GM19455 (cell line): ENCODE measurements around the gene FMNL2.
A peak's percentile ranks its signal among the peaks of the same experiment; 100 is the strongest.

Source experiments
- ATAC-seq: cut with Tn5 transposase; IDR thresholded peaks from one replicate; pipeline ENCODE4 v1.9.1; 2021; ENCODE audit not compliant: unreplicated experiment

The FMNL2 gene

DNA sequence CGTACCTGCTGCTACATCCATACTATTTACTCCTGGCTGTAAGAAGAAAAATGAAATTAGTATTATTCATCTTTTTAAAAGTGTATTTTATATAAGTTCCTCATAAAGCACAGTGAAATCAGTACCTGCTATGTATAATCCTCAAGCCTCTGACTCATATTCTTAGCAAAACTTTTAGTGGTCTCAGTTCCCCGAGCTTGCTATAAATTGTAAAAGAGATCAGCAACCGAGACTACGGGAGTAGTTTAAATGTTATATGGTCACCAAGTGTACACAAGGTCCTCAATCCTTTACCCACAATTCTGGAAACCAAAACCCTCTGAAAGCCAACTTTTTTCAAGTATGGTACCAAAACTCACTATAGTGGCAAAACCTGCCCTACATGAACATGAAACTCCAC lies 358.1 kb downstream of the FMNL2 start:
- ATAC-seq: peak; percentile 85

DNA sequence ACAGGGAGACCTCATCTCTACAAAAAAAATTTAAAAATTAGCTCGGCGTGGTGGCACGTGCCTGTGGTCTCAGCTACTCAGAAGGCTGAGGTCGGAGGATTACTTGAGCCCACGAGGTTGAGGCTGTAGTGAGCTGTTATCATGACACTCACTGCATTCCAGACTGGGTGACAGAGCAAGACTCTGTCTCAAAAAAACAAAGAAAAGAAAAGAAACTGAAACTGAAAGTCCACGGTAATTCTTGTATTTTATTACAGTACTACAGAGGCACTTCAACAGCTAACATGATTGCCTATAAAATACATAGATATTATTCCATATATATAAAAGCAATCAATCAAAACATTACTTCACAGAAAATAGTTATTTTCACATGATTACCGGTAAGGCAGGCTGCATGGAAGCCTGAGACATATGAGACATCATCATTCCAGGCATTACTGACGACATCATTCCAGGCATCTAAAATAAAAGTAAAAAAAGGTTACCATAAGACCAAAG lies 359.2 kb downstream of the FMNL2 start:
- ATAC-seq: peak; percentile 39

DNA sequence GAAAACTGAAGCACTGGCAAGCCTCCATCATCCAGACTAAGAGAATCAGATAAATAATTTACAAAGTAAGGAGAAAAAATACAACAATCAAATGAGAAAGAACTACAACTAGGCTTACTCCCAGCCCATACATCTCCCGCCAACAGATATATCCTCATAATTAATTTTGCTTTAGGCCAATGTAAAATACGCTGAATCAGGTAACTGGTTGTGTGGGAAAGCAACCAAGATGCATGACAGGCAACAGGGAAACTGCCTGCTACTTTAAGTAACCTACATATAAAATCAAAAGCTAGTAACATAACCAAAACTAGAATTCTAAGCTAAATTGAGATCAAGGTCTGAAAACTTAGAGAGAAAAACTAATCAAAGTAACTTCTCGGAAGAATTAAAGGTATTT lies 360.8 kb downstream of the FMNL2 start:
- no peak for ATAC-seq

GRCh38 chr2:152696476-152696875 lies 361.5 kb downstream of the FMNL2 start:
- no peak for ATAC-seq
